HG03066 (cell line): ENCODE measurements around the gene EIF5A.
"Not testable (repeated sequence)": the region's sequence is repeated elsewhere in the genome, so short reads cannot be mapped to it uniquely, and the experiment has no call there.

Experiments
- ATAC-seq: cut with Tn5 transposase; IDR thresholded peaks from one replicate; pipeline ENCODE4 v1.9.1; 2021; ENCODE audit warnings: low read depth; ENCODE audit not compliant: unreplicated experiment

The EIF5A gene

GRCh38 chr17:7329374-7329996 is 22.1 kb downstream of the EIF5A start:
- peak; percentile 53 for ATAC-seq

- peak; percentile 39 for ATAC-seq
Measured at GRCh38 chr17:7329997-7330637, 22.7 kb downstream of the EIF5A start.

- ATAC-seq = no peak
Measured at GRCh38 chr17:7330638-7331015, 23.2 kb downstream of the EIF5A start.

GRCh38 chr17:7332111-7332510 is 24.7 kb downstream of the EIF5A start:
- ATAC-seq = no peak

GRCh38 chr17:7332600-7333069 is 25.2 kb downstream of the EIF5A start:
- not testable (repeated sequence) for ATAC-seq

- ATAC-seq = no peak
Measured at GRCh38 chr17:7334938-7335538, 27.6 kb downstream of the EIF5A start.

GRCh38 chr17:7335765-7336164 is 28.3 kb downstream of the EIF5A start:
- not testable (repeated sequence) for ATAC-seq

GRCh38 chr17:7336240-7337175 is 29.1 kb downstream of the EIF5A start, which contains the start of gene ACAP1:
Gene ACAP1, plus strand, starts transcription at chr17:7336529. Its CDS starts 206 bp downstream, at chr17:7336735.
- ATAC-seq = peak; percentile 58

GRCh38 chr17:7337600-7337999 is 30.2 kb downstream of the EIF5A start:
- not testable (repeated sequence) for ATAC-seq

GRCh38 chr17:7340179-7340578 is 32.8 kb downstream of the EIF5A start:
- no peak for ATAC-seq

- ATAC-seq = no peak
Measured at GRCh38 chr17:7341842-7342241, 34.4 kb downstream of the EIF5A start.

GRCh38 chr17:7343250-7343649 is 35.8 kb downstream of the EIF5A start:
- ATAC-seq = no peak

- ATAC-seq = no peak
Measured at GRCh38 chr17:7346761-7347614, 39.6 kb downstream of the EIF5A start.

- no peak for ATAC-seq
Measured at GRCh38 chr17:7347630-7348477, 40.4 kb downstream of the EIF5A start.

- ATAC-seq = no peak
Measured at GRCh38 chr17:7348478-7349242, 41.2 kb downstream of the EIF5A start.

- ATAC-seq = peak; percentile 63
Measured at GRCh38 chr17:7351665-7352502, 44.5 kb downstream of the EIF5A start, which contains the start of gene KCTD11. Gene KCTD11, plus strand, starts transcription at chr17:7352162.

- no peak for ATAC-seq
Measured at GRCh38 chr17:7352503-7352889, 45.1 kb downstream of the EIF5A start.
